CD4-positive, CD25-positive, alpha-beta regulatory T cell (primary cell): ENCODE measurements around the gene HSF4. TPM values are rescaled to one million over a fixed set of nuclear protein-coding genes. Genes with fewer than 3 reads are reported as not detected.
"Not testable (repeated sequence)": the region's sequence is repeated elsewhere in the genome, so short reads cannot be mapped to it uniquely, and the experiment has no call there.

Experiments used
- ATAC-seq, 2 donors: fragments of 150-1000 bp; cut with Tn5 transposase; one replicate each; pipeline ENCODE4 v1.10.0; 2021; ENCODE audit warnings: low read depth in 2 of 2, moderate number of reproducible peaks in 2 of 2, moderate library complexity in 1 of 2
- DNase-seq, 3 donors: peaks; one replicate each; pipeline versions ENCODE4 v3.0.0 to v3.0.0-alpha.2; 2012 to 2022; ENCODE audit warnings: mixed read lengths in 1 of 3
- H3K27ac ChIP-seq: one replicate; pipeline ENCODE4 v1.7.0; 2013; ENCODE audit warnings: mild to moderate bottlenecking, low read length; ENCODE audit not compliant: insufficient read depth, poor library complexity, severe bottlenecking
- H3K27me3 ChIP-seq: one replicate; pipeline ENCODE4 v1.7.0; 2013; ENCODE audit warnings: low read length; ENCODE audit not compliant: control insufficient read depth, insufficient read depth
- H3K36me3 ChIP-seq: one replicate; pipeline ENCODE4 v1.7.0; 2013; ENCODE audit warnings: mild to moderate bottlenecking, low read length, moderate library complexity; ENCODE audit not compliant: control insufficient read depth, insufficient read depth
- H3K4me1 ChIP-seq: 2 replicates; pipeline ENCODE4 v1.7.0; 2013; ENCODE audit warnings: mild to moderate bottlenecking, low read length; ENCODE audit not compliant: insufficient read depth, control insufficient read depth, poor library complexity, severe bottlenecking
- H3K4me3 ChIP-seq: one replicate; pipeline ENCODE4 v1.7.0; 2013; ENCODE audit warnings: low read depth, mild to moderate bottlenecking, low read length, moderate library complexity
- H3K9me3 ChIP-seq, 2 experiments: 1 replicate in 1 of 2; 2 replicates in 1 of 2; pipeline ENCODE4 v1.7.0; 2013; ENCODE audit warnings: low read length in 2 of 2, mild to moderate bottlenecking in 1 of 2, moderate library complexity in 1 of 2; ENCODE audit not compliant: control insufficient read depth in 2 of 2
- H3K27ac Mint-ChIP-seq, 3 donors: one replicate each; pipeline ENCODE4 v1.8.0; 2020 to 2022; ENCODE audit warnings: mild to moderate bottlenecking in 3 of 3, mixed read lengths in 3 of 3, moderate library complexity in 2 of 3
- H3K27me3 Mint-ChIP-seq: one replicate; pipeline ENCODE4 v1.8.0; 2022; ENCODE audit warnings: mild to moderate bottlenecking, mixed read lengths
- H3K36me3 Mint-ChIP-seq: one replicate; pipeline ENCODE4 v1.8.0; 2020; ENCODE audit warnings: mixed read lengths
- H3K4me1 Mint-ChIP-seq, 4 donors: one replicate each; pipeline ENCODE4 v1.8.0; 2020 to 2022; ENCODE audit warnings: mixed read lengths in 4 of 4, mild to moderate bottlenecking in 1 of 4
- H3K4me3 Mint-ChIP-seq, 4 donors: one replicate each; pipeline ENCODE4 v1.8.0; 2020 to 2022; ENCODE audit warnings: mild to moderate bottlenecking in 4 of 4, mixed read lengths in 4 of 4, moderate library complexity in 3 of 4
- H3K9me3 Mint-ChIP-seq, 7 donors: one replicate each; pipeline ENCODE4 v1.8.0; 2020 to 2022; ENCODE audit warnings: mixed read lengths in 7 of 7, mild to moderate bottlenecking in 3 of 7, moderate library complexity in 2 of 7
- polyA plus RNA-seq, 4 donors: library from polyadenylated mRNA; unstranded; fragments of 300-500 nt; fragmentation: Illumina TruSeq; gene quantifications; one replicate each; pipeline ENCODE4 v1.2.3, GENCODE V29; 2021
- total RNA-seq: library from RNA; stranded (reverse); gene quantifications from one replicate; pipeline ENCODE4 v1.2.3, GENCODE V29; 2022

The HSF4 gene
- total RNA-seq (34.4 TPM), polyA plus RNA-seq (not detected)

DNA sequence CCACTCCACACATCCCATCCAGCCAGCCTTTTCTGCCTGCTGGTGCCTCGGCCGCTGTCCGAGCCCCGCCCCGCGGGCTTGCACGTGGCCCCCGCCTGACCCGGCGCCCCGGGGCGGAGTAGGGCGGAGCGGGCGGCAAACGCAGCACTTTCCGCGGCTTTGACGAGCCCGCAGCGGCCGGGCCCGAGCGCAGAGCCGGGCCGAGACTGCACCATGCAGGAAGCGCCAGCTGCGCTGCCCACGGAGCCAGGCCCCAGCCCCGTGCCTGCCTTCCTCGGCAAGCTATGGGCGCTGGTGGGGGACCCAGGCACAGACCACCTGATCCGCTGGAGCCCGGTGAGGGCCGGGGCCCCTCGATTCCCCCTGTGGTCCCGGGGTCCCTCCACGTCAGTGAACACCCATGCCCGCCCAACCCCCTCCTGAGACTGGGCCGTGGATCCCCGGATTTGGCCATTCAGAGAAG is at the start of gene HSF4:
Gene HSF4, plus strand, starts transcription at position 147 of the 463 bp plus-strand sequence. Its CDS starts 67 bp downstream, at position 214.
- Mint-ChIP-seq H3K4me1 (peaks cover 0 to 42% (median 18%) of the 10 kb centered on the region in 4 donors), H3K27me3 (peaks cover 74% of the 10 kb centered on the region)

GRCh38 chr16:67114793-67115192 is 49.8 kb upstream of the HSF4 start:
- no peak overlapping the region for H3K4me3 ChIP-seq
- ATAC-seq (no peak), DNase-seq (no peak)
- no peaks in the 10 kb centered on the region for H3K27me3 ChIP-seq
- peaks cover 4% of the 10 kb centered on the region for H3K36me3 ChIP-seq
- no peaks in the 10 kb centered on the region for H3K9me3 Mint-ChIP-seq
- H3K27ac Mint-ChIP-seq: peak overlapping the region in 1 of 3 donors; percentile 15
- H3K4me1 ChIP-seq: peaks cover 13% of the 10 kb centered on the region
- H3K27me3 Mint-ChIP-seq: no peaks in the 10 kb centered on the region
- H3K4me1 Mint-ChIP-seq: peaks cover 14 to 47% (median 30%) of the 10 kb centered on the region in 4 donors
- H3K4me3 Mint-ChIP-seq: peak overlapping the region in 2 of 4 donors; percentile 23 to 28
- no peak overlapping the region for H3K27ac ChIP-seq
- peaks cover 9% of the 10 kb centered on the region for H3K36me3 Mint-ChIP-seq
- H3K9me3 ChIP-seq: no peaks in the 10 kb centered on the region

More for the DNA sequence above, at the start of gene HSF4:
- peak in 1 of 3 donors; percentile 50 for DNase-seq
- Histone ChIP-seq H3K27me3 (peaks cover 13% of the 10 kb centered on the region), H3K36me3 (no peaks in the 10 kb centered on the region), H3K4me1 (peaks cover 52% of the 10 kb centered on the region), H3K27ac (no peak within 1 kb of the TSS), H3K4me3 (no peak within 1 kb of the TSS), H3K9me3 (no peaks in the 10 kb centered on the region)
- Mint-ChIP-seq H3K27ac (no peak within 1 kb of the TSS), H3K9me3 (peaks cover 0 to 2% (median 0%) of the 10 kb centered on the region in 7 donors), H3K4me3 (peak within 1 kb of the TSS; percentile 29 to 74 (median 62)), H3K36me3 (no peaks in the 10 kb centered on the region)
- ATAC-seq: no peak

DNA sequence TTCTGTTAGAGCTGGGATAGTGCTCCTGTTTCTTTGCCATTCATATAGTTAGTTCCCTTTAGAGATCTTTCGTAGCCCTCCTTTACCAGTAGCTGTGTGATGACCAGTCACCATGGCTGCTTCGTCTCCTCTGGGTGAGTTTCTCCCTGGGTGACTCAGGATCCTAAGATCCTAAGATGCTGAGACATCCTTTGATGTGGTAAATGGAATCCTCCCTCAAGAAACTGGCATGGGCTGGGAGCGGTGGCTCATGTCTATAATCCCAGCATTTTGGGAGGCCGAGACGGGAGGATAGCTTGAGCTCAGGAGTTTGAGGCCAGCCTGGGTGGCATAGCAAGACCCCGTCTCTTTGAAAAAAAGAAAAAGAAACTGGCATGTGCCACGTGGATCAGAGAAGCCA is 48.9 kb upstream of the HSF4 start:
- Histone ChIP-seq H3K4me1 (peaks cover 7% of the 10 kb centered on the region), H3K4me3 (no peak overlapping the region), H3K27ac (no peak overlapping the region), H3K27me3 (no peaks in the 10 kb centered on the region), H3K36me3 (peaks cover 11% of the 10 kb centered on the region), H3K9me3 (no peaks in the 10 kb centered on the region)
- no peak for ATAC-seq
- Mint-ChIP-seq H3K4me3 (peak overlapping the region in 1 of 4 donors; percentile 23), H3K4me1 (peaks cover 14 to 48% (median 29%) of the 10 kb centered on the region in 4 donors), H3K27me3 (no peaks in the 10 kb centered on the region), H3K36me3 (peaks cover 13% of the 10 kb centered on the region), H3K9me3 (no peaks in the 10 kb centered on the region), H3K27ac (peak overlapping the region in 2 of 3 donors; percentile 10 to 67)
- no peak for DNase-seq

- no peak for DNase-seq
- no peaks in the 10 kb centered on the region for H3K9me3 Mint-ChIP-seq
- no peaks in the 10 kb centered on the region for H3K9me3 ChIP-seq
- H3K36me3 ChIP-seq: peaks cover 17% of the 10 kb centered on the region
- no peaks in the 10 kb centered on the region for H3K27me3 Mint-ChIP-seq
- peaks cover 17% of the 10 kb centered on the region for H3K36me3 Mint-ChIP-seq
- H3K27me3 ChIP-seq: no peaks in the 10 kb centered on the region
- H3K4me3 ChIP-seq: no peak overlapping the region
- no peak overlapping the region for H3K27ac ChIP-seq
- H3K27ac Mint-ChIP-seq: peak overlapping the region in 1 of 3 donors; percentile 41
- no peak overlapping the region for H3K4me3 Mint-ChIP-seq
- H3K4me1 Mint-ChIP-seq: peaks cover 14 to 39% (median 26%) of the 10 kb centered on the region in 4 donors
- no peaks in the 10 kb centered on the region for H3K4me1 ChIP-seq
- ATAC-seq: no peak
These were observed 47.9 kb upstream of the HSF4 start for GRCh38 chr16:67116388-67117311.

- peaks cover 14 to 28% (median 19%) of the 10 kb centered on the region in 4 donors for H3K4me1 Mint-ChIP-seq
- H3K36me3 ChIP-seq: peaks cover 27% of the 10 kb centered on the region
- H3K36me3 Mint-ChIP-seq: peaks cover 20% of the 10 kb centered on the region
These were observed 46.8 kb upstream of the HSF4 start for GRCh38 chr16:67117716-67118115.

DNA sequence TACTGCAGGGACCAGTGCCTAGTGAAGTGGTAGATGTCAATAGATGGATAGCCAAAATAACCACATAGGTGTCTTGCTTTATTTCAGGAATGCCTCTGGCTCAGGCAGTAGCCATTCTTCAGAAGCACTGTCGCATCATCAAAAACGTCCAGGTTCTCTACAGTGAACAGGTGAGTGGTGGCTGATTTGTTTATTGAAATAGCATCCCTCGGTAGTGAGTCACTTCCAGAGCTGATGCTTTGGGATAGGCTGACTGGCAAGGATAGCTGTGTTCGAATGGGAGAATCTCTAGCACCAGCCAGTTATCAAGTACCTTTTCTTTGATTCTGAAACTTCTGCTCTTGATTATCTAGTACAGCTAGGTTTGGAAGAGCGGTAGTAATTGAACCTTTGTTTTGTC is 44.5 kb upstream of the HSF4 start:
- no peak overlapping the region for H3K4me3 Mint-ChIP-seq
- H3K4me3 ChIP-seq: no peak overlapping the region
- H3K4me1 ChIP-seq: no peaks in the 10 kb centered on the region
- no peaks in the 10 kb centered on the region for H3K27me3 ChIP-seq
- no peaks in the 10 kb centered on the region for H3K27me3 Mint-ChIP-seq
- no peak overlapping the region for H3K27ac ChIP-seq
- H3K36me3 Mint-ChIP-seq: peaks cover 34% of the 10 kb centered on the region
- no peak overlapping the region for H3K27ac Mint-ChIP-seq
- no peak for DNase-seq
- ATAC-seq: no peak
- no peaks in the 10 kb centered on the region for H3K9me3 ChIP-seq
- H3K36me3 ChIP-seq: peaks cover 45% of the 10 kb centered on the region
- no peaks in the 10 kb centered on the region for H3K9me3 Mint-ChIP-seq
- H3K4me1 Mint-ChIP-seq: peaks cover 5 to 19% (median 11%) of the 10 kb centered on the region in 4 donors

More at GRCh38 chr16:67117716-67118115, 46.8 kb upstream of the HSF4 start:
- no peaks in the 10 kb centered on the region for H3K9me3 ChIP-seq
- no peaks in the 10 kb centered on the region for H3K27me3 ChIP-seq
- no peaks in the 10 kb centered on the region for H3K9me3 Mint-ChIP-seq
- no peak overlapping the region for H3K27ac Mint-ChIP-seq
- no peak for DNase-seq
- no peaks in the 10 kb centered on the region for H3K27me3 Mint-ChIP-seq
- no peak for ATAC-seq
- no peak overlapping the region for H3K27ac ChIP-seq
- H3K4me3 Mint-ChIP-seq: no peak overlapping the region
- no peak overlapping the region for H3K4me3 ChIP-seq
- H3K4me1 ChIP-seq: no peaks in the 10 kb centered on the region

DNA sequence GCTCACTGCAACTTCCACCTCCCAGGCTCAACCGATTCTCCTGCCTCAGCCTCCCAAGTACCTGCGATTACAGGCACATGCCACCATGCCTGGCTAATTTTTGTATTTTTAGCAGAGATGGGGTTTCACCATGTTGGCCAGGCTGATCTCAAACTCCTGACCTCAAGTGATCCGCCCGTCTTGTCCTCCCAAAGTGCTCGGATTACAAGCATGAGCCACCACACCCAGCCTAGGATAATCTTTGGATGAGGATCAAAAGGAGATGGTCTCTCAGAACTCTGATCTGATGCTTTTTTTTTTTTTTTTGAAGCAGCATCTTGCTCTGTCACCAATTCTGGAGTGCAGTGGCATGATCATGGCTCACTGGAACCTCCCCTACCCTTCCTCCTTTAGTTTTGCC is 41.7 kb upstream of the HSF4 start:
- not testable (repeated sequence) for H3K27me3 ChIP-seq, H3K9me3 ChIP-seq, H3K4me3 Mint-ChIP-seq, H3K9me3 Mint-ChIP-seq, ATAC-seq, H3K4me1 ChIP-seq, H3K27ac ChIP-seq, DNase-seq, H3K4me3 ChIP-seq, H3K27me3 Mint-ChIP-seq, H3K27ac Mint-ChIP-seq
- H3K36me3 ChIP-seq: peaks cover 53% of the 10 kb centered on the region
- H3K36me3 Mint-ChIP-seq: peaks cover 41% of the 10 kb centered on the region
- H3K4me1 Mint-ChIP-seq: peaks cover 0 to 10% (median 5%) of the 10 kb centered on the region in 4 donors
